Prostate gland (tissue), 2 donors: Measurements from ENCODE around the gene RHOU.

Experiments
- CTCF ChIP-seq, 4 experiments: fragments of 200-600 bp in 2 of 4; fragments of 450-650 bp in 2 of 4; sonication (generic) in 2 of 4; IDR thresholded peaks; 1 replicate in 3 of 4; 2 replicates in 1 of 4; pipeline ENCODE4 v1.5.1; 2016 to 2019; ENCODE audit warnings: antibody characterized with exemption in 4 of 4, mild to moderate bottlenecking in 2 of 4, moderate library complexity in 2 of 4
- POLR2A ChIP-seq: fragments of 450-650 bp; IDR thresholded peaks from one replicate; pipeline ENCODE4 v1.6.1; 2016; ENCODE audit warnings: antibody characterized with exemption, mild to moderate bottlenecking
- POLR2AphosphoS5 ChIP-seq: sonication (generic); formaldehyde crosslinking; IDR thresholded peaks from one replicate; pipeline ENCODE4 v1.6.1; 2017; ENCODE audit warnings: antibody characterized with exemption

GRCh38 chr1:228784181-228784580 lies 48.9 kb downstream of the RHOU start:
- TF ChIP-seq POLR2A (no peak), CTCF (IDR thresholded peaks at IDR 0.05) (no peak), POLR2AphosphoS5 (no peak)
